GM23248 (cell line): ENCODE measurements around the gene BRINP3. TPM values are rescaled to one million over a fixed set of nuclear protein-coding genes. Genes with fewer than 3 reads are reported as not detected.
A peak's percentile ranks its signal among the peaks of the same experiment; 100 is the strongest.

Source experiments
- DNase-seq: peaks from one replicate; pipeline ENCODE4 v3.0.0-alpha.2; 2015
- H2AFZ ChIP-seq: fragments of 200-600 bp; sonication (generic); 2 replicates; pipeline ENCODE4 v1.6.1; 2016; ENCODE audit warnings: antibody characterized with exemption
- H3F3A ChIP-seq: fragments of 200-600 bp; sonication (generic); 2 replicates; pipeline ENCODE4 v1.6.1; 2016; ENCODE audit warnings: mild to moderate bottlenecking, antibody characterized with exemption, mixed run types; ENCODE audit not compliant: insufficient read depth
- H3K27ac ChIP-seq: fragments of 200-600 bp; sonication (generic); 2 replicates; pipeline ENCODE4 v1.5.1; 2016; ENCODE audit warnings: mild to moderate bottlenecking
- H3K27me3 ChIP-seq: fragments of 200-600 bp; sonication (generic); replicated peaks from 2 replicates; pipeline ENCODE4 v1.6.1; 2016; ENCODE audit warnings: mild to moderate bottlenecking; ENCODE audit not compliant: insufficient read depth
- H3K36me3 ChIP-seq: fragments of 200-600 bp; sonication (generic); 2 replicates; pipeline ENCODE4 v1.6.1; 2016; ENCODE audit warnings: low read depth, mild to moderate bottlenecking
- H3K4me1 ChIP-seq: fragments of 200-600 bp; sonication (generic); 2 replicates; pipeline ENCODE4 v1.6.1; 2016; ENCODE audit warnings: mild to moderate bottlenecking; ENCODE audit not compliant: insufficient read depth
- H3K4me2 ChIP-seq: fragments of 200-600 bp; sonication (generic); one replicate; pipeline ENCODE4 v1.6.1; 2016; ENCODE audit warnings: mild to moderate bottlenecking; ENCODE audit not compliant: unreplicated experiment
- H3K4me3 ChIP-seq: fragments of 200-600 bp; sonication (generic); 2 replicates; pipeline ENCODE4 v1.5.1; 2016; ENCODE audit warnings: mild to moderate bottlenecking
- H3K79me2 ChIP-seq: fragments of 200-600 bp; sonication (generic); 2 replicates; pipeline ENCODE4 v1.6.1; 2016; ENCODE audit warnings: mild to moderate bottlenecking; ENCODE audit not compliant: insufficient read depth
- H3K9ac ChIP-seq: fragments of 200-600 bp; sonication (generic); 2 replicates; pipeline ENCODE4 v1.6.1; 2016; ENCODE audit warnings: mild to moderate bottlenecking
- H3K9me2 ChIP-seq: fragments of 200-600 bp; sonication (generic); 2 replicates; pipeline ENCODE4 v1.6.1; 2016; ENCODE audit warnings: mixed run types, mild to moderate bottlenecking, moderate library complexity; ENCODE audit not compliant: insufficient read depth
- H3K9me3 ChIP-seq: fragments of 200-600 bp; sonication (generic); one replicate; pipeline ENCODE4 v1.6.1; 2017; ENCODE audit warnings: low read depth
- H4K20me1 ChIP-seq: fragments of 200-600 bp; sonication (generic); 2 replicates; pipeline ENCODE4 v1.6.0; 2016; ENCODE audit not compliant: insufficient read depth
- EZH2 ChIP-seq: fragments of 200-600 bp; sonication (generic); IDR thresholded peaks from 2 replicates; pipeline ENCODE4 v1.6.1; 2018; ENCODE audit warnings: antibody characterized with exemption, mild to moderate bottlenecking; ENCODE audit not compliant: insufficient read depth, poor library complexity, severe bottlenecking
- EZH2phosphoT487 ChIP-seq: fragments of 200-600 bp; sonication (generic); IDR thresholded peaks from 2 replicates; pipeline ENCODE4 v1.6.1; 2018; ENCODE audit warnings: antibody characterized with exemption, moderate library complexity, mild to moderate bottlenecking, low read depth; ENCODE audit not compliant: insufficient read depth
- WGBS, 2 experiments: methylation state at CpG; one replicate each; pipeline ENCODE4 v1.1.6; 2015 to 2017; ENCODE audit warnings: low lambda C conversion rate in 2 of 2, low coverage in 1 of 2; ENCODE audit errors: missing lambda C conversion rate in 2 of 2; 5-methylcytosine and 5-hydroxymethylcytosine counted together
- in situ Hi-C: fragments of 300-500 bp; cut with MboI; formaldehyde crosslinking; loops from 2 replicates; pipeline ENCODE4 v1.15.0; 2020
- polyA plus RNA-seq: library from polyadenylated mRNA; unstranded; fragments of >200 nt; fragmentation: Nextera tagmentation; extraction: Ambion mirVana; gene quantifications from 2 replicates; pipeline ENCODE4 v1.2.1, GENCODE V29; 2016
- total RNA-seq: library from RNA; depleted of rRNA; stranded (reverse); fragments of >200 nt; shearing (Covaris generic); gene quantifications from 2 replicates; pipeline ENCODE4 v1.2.3, GENCODE V29; 2014

The BRINP3 gene
- total and polyA plus RNA-seq, 2 experiments from 2014 or later = not detected

DNA sequence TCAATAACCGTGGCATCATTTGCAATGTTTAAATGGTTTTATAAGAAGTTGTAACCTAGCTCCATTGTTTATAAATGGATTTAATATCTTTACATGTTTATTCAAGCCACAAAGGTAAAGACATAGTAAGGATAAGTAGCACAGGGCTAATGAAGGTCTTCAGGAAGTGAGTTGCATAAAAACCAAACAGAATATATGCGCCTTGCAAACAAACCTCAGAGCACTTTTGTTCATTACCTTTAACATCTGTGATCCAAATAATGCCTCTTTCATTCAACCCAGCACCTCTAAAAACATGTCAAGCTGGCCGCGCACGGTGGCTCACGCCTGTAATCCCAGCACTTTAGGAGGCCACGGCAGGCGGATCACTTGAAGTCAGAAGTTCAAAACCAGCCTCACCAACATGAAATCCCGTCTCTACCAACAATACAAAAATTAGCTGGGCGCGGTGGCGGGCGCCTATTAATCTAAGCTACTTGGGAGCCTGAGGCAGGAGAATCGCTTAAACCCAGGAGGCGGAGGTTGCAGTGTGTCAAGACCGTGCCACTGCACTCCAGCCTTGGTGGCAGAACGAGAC, 25.3 kb downstream of the BRINP3 start:
- in situ Hi-C loops = no loop called here

GRCh38 chr1:190444464-190444863, 33.2 kb downstream of the BRINP3 start:
- Histone ChIP-seq H2AFZ (no peak overlapping the region), H3K9me3 (no peaks in the 10 kb centered on the region), H3K36me3 (no peaks in the 10 kb centered on the region), H3K4me1 (no peaks in the 10 kb centered on the region), H3K27ac (no peak overlapping the region), H3K9ac (no peak overlapping the region), H3K79me2 (no peaks in the 10 kb centered on the region), H3K4me2 (no peak overlapping the region), H3F3A (no peaks in the 10 kb centered on the region), H3K9me2 (no peaks in the 10 kb centered on the region), H3K27me3 (no peaks in the 10 kb centered on the region), H4K20me1 (no peaks in the 10 kb centered on the region), H3K4me3 (no peak overlapping the region)
- 63 to 73% methylated on average over 12 of the region's 12 CpGs for WGBS, 2 experiments
- in situ Hi-C loops = no loop called here
- TF ChIP-seq EZH2 (no peak), EZH2phosphoT487 (no peak)
- DNase-seq = no peak

More for the DNA sequence above, 25.3 kb downstream of the BRINP3 start:
- no peaks in the 10 kb centered on the region for H3K9me2 ChIP-seq
- H3K79me2 ChIP-seq = no peaks in the 10 kb centered on the region
- no peak overlapping the region for H3K27ac ChIP-seq
- no peaks in the 10 kb centered on the region for H3K36me3 ChIP-seq
- H3K9me3 ChIP-seq = peaks cover 3% of the 10 kb centered on the region
- no peaks in the 10 kb centered on the region for H3K27me3 ChIP-seq
- H3K4me2 ChIP-seq = no peak overlapping the region
- no peaks in the 10 kb centered on the region for H3F3A ChIP-seq
- no peak overlapping the region for H2AFZ ChIP-seq
- no peak for TF ChIP-seq EZH2phosphoT487
- TF ChIP-seq EZH2 = no peak
- no peaks in the 10 kb centered on the region for H4K20me1 ChIP-seq
- no peak overlapping the region for H3K9ac ChIP-seq
- DNase-seq = no peak
- no peak overlapping the region for H3K4me3 ChIP-seq
- no peaks in the 10 kb centered on the region for H3K4me1 ChIP-seq
- WGBS, 2 experiments = 60 to 66% methylated on average over 17 of the region's 17 CpGs

GRCh38 chr1:190439447-190439846, 38.2 kb downstream of the BRINP3 start:
- no peaks in the 10 kb centered on the region for H3K27me3 ChIP-seq
- H3K4me2 ChIP-seq = no peak overlapping the region
- no peaks in the 10 kb centered on the region for H3F3A ChIP-seq
- no peaks in the 10 kb centered on the region for H3K4me1 ChIP-seq
- no peak overlapping the region for H3K9ac ChIP-seq
- H3K79me2 ChIP-seq = no peaks in the 10 kb centered on the region
- no peak for DNase-seq
- H3K4me3 ChIP-seq = no peak overlapping the region
- 4 to 6% methylated on average over 2 of the region's 2 CpGs for WGBS, 2 experiments
- H3K9me3 ChIP-seq = no peaks in the 10 kb centered on the region
- TF ChIP-seq EZH2 = no peak
- no peak for TF ChIP-seq EZH2phosphoT487
- no peak overlapping the region for H2AFZ ChIP-seq
- H3K36me3 ChIP-seq = no peaks in the 10 kb centered on the region
- H3K27ac ChIP-seq = no peak overlapping the region
- H4K20me1 ChIP-seq = no peaks in the 10 kb centered on the region
- in situ Hi-C loops = no loop called here
- H3K9me2 ChIP-seq = no peaks in the 10 kb centered on the region

DNA sequence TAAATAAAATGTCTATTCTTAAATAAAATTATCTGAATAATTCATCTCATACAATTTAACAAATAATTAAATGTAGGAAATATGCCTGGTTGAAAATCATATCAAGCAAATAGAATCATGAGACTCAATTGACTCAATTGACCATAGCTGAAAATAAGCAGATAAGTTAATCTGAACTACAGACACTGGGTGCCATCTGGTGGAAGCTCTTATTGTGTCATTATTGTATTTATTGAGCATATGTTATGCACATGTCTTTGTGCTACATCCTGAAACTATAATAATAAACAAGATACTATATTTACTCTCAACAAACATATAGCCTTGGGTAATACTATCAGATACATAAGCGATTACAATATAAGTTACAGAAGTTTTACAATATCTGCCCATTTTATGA, 41.0 kb downstream of the BRINP3 start:
- Histone ChIP-seq H3K4me1 (no peaks in the 10 kb centered on the region), H3K36me3 (no peaks in the 10 kb centered on the region), H3K79me2 (no peaks in the 10 kb centered on the region), H3K9me3 (no peaks in the 10 kb centered on the region), H3K4me2 (no peak overlapping the region), H3K27me3 (no peaks in the 10 kb centered on the region), H3K9ac (no peak overlapping the region), H3K9me2 (no peaks in the 10 kb centered on the region), H3K27ac (no peak overlapping the region), H4K20me1 (no peaks in the 10 kb centered on the region), H3F3A (no peaks in the 10 kb centered on the region), H2AFZ (no peak overlapping the region), H3K4me3 (no peak overlapping the region)
- no peak for TF ChIP-seq EZH2
- TF ChIP-seq EZH2phosphoT487 = no peak
- peak; percentile 3 for DNase-seq
- in situ Hi-C loops = no loop called here
- 3 to 4% methylated on average over 1 of the region's 1 CpG for WGBS, 2 experiments

GRCh38 chr1:190429932-190430331, 47.7 kb downstream of the BRINP3 start:
- Histone ChIP-seq H4K20me1 (no peaks in the 10 kb centered on the region), H3K4me2 (no peak overlapping the region), H3K9me3 (no peaks in the 10 kb centered on the region), H3K9ac (no peak overlapping the region), H3K27me3 (no peaks in the 10 kb centered on the region), H3K9me2 (no peaks in the 10 kb centered on the region), H3F3A (no peaks in the 10 kb centered on the region), H3K27ac (no peak overlapping the region), H3K4me3 (no peak overlapping the region), H3K4me1 (no peaks in the 10 kb centered on the region), H2AFZ (no peak overlapping the region), H3K36me3 (no peaks in the 10 kb centered on the region), H3K79me2 (no peaks in the 10 kb centered on the region)
- DNase-seq = no peak
- no peak for TF ChIP-seq EZH2phosphoT487
- TF ChIP-seq EZH2 = no peak
- in situ Hi-C loops = no loop called here
- WGBS, 2 experiments = 17 to 23% methylated on average over 2 of the region's 2 CpGs
